Lung (tissue), 12 donors: ENCODE data around the gene MAP9. TPM values are rescaled to one million over a fixed set of nuclear protein-coding genes. Genes with fewer than 3 reads are reported as not detected.
"Not testable (repeated sequence)": the region's sequence is repeated elsewhere in the genome, so short reads cannot be mapped to it uniquely, and the experiment has no call there.

Experiments
- ATAC-seq: fragments of 200-7000 bp; cut with Tn5 transposase; one replicate; pipeline ENCODE4 v1.9.1; 2020; ENCODE audit warnings: moderate number of reproducible peaks; ENCODE audit not compliant: insufficient read depth, low FRiP score
- DNase-seq, 3 donors: peaks; one replicate each; pipeline ENCODE4 v3.0.0-alpha.2; 2013 to 2017
- H3K27ac ChIP-seq, 2 donors: one replicate each; pipeline ENCODE4 v1.5.1; 2013; ENCODE audit warnings: mild to moderate bottlenecking in 2 of 2, moderate library complexity in 2 of 2, control low read depth in 1 of 2, inconsistent platforms in 1 of 2, low read depth in 1 of 2, low read length in 1 of 2
- H3K27me3 ChIP-seq, 3 donors: one replicate each; pipeline ENCODE4 v1.5.1; 2013; ENCODE audit warnings: low read length in 2 of 3; ENCODE audit not compliant: control insufficient read depth in 3 of 3, insufficient read depth in 3 of 3
- H3K36me3 ChIP-seq, 4 donors: one replicate each; pipeline ENCODE4 v1.5.1; 2013; ENCODE audit warnings: low read length in 4 of 4, mild to moderate bottlenecking in 1 of 4, moderate library complexity in 1 of 4; ENCODE audit not compliant: control insufficient read depth in 4 of 4, insufficient read depth in 4 of 4
- H3K4me1 ChIP-seq, 5 donors: one replicate each; pipeline ENCODE4 v1.5.1; 2013; ENCODE audit warnings: low read length in 5 of 5, mild to moderate bottlenecking in 2 of 5, moderate library complexity in 1 of 5; ENCODE audit not compliant: control insufficient read depth in 5 of 5, insufficient read depth in 5 of 5
- H3K4me3 ChIP-seq: one replicate; pipeline ENCODE4 v1.5.1; 2013; ENCODE audit warnings: mild to moderate bottlenecking, control low read depth, moderate library complexity
- H3K9ac ChIP-seq, 2 donors: one replicate each; pipeline ENCODE4 v1.5.1; 2013; ENCODE audit warnings: low read length in 2 of 2, control low read depth in 1 of 2; ENCODE audit not compliant: insufficient read depth in 1 of 2
- H3K9me3 ChIP-seq, 4 donors: one replicate each; pipeline ENCODE4 v1.5.1; 2013; ENCODE audit warnings: low read length in 3 of 4, mild to moderate bottlenecking in 1 of 4, moderate library complexity in 1 of 4; ENCODE audit not compliant: control insufficient read depth in 4 of 4, insufficient read depth in 3 of 4
- WGBS, 2 donors: extraction: QIAGEN DNeasy Blood & Tissue Kit; methylation state at CpG; one replicate each; pipeline ENCODE4 v1.1.7; 2013; 5-methylcytosine and 5-hydroxymethylcytosine counted together
- polyA plus RNA-seq, 2 donors: library from polyadenylated mRNA; stranded (reverse); fragments of 200-250 nt; gene quantifications; one replicate each; pipeline ENCODE4 v1.2.1, GENCODE V29; 2013
- total RNA-seq, 2 donors: library from RNA; depleted of rRNA in 1 of 2; stranded (reverse); fragments of >200 nt in 1 of 2; gene quantifications; one replicate each; pipeline ENCODE4 v1.2.1, GENCODE V29; 2014 to 2021
- TF ChIP-seq, protein P1 (sequence below): IDR thresholded peaks from 2 replicates; pipeline ENCODE4 v1.5.1; 2012; ENCODE audit warnings: mild to moderate bottlenecking; ENCODE audit errors: control extremely low read depth, extremely low read depth
- donor health status: control.
- donor health status: control.
- donor health status: Bipolar disorder and iron deficiency.
- donor health status: healthy.
- donor health status: DM: yes; HTN: yes; CAD: no.

The MAP9 gene
- total and polyA plus RNA-seq, 4 donors, result 5.1 to 31.5 (median 11.9) TPM

- WGBS, 2 donors, result 73 to 76% methylated on average over 1 of the region's 1 CpG
- Histone ChIP-seq H3K27me3 (no peaks in the 10 kb centered on the region), H3K27ac (no peak overlapping the region), H3K9me3 (peaks cover 0 to 7% (median 0%) of the 10 kb centered on the region in 4 donors), H3K4me3 (no peak overlapping the region), H3K9ac (no peak overlapping the region), H3K36me3 (no peaks in the 10 kb centered on the region), H3K4me1 (no peaks in the 10 kb centered on the region)
- TF ChIP-seq, protein P1, sequence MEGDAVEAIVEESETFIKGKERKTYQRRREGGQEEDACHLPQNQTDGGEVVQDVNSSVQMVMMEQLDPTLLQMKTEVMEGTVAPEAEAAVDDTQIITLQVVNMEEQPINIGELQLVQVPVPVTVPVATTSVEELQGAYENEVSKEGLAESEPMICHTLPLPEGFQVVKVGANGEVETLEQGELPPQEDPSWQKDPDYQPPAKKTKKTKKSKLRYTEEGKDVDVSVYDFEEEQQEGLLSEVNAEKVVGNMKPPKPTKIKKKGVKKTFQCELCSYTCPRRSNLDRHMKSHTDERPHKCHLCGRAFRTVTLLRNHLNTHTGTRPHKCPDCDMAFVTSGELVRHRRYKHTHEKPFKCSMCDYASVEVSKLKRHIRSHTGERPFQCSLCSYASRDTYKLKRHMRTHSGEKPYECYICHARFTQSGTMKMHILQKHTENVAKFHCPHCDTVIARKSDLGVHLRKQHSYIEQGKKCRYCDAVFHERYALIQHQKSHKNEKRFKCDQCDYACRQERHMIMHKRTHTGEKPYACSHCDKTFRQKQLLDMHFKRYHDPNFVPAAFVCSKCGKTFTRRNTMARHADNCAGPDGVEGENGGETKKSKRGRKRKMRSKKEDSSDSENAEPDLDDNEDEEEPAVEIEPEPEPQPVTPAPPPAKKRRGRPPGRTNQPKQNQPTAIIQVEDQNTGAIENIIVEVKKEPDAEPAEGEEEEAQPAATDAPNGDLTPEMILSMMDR, result no peak
- ATAC-seq (no peak), DNase-seq (no peak)
These were observed 57.2 kb downstream of the MAP9 start for GRCh38 chr4:155319516-155319915.

DNA sequence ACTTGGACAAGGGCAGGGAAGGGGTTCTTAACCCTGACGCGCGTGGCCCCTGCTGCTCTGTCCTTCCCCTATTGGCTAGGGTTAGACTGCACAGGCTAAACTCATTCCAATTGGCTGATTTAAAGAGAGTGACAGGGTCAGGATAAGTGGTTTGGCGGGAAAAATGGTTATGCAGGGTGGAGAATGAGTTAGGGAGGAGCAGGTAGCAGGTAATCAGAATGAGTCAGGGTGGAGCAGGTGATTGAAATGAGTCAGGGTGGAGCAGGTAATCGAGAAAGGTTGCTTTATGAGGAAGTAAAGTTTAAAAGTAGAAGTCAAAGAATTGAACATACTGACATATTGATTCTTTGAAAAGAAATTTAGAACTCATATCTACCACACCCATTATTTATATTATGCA, 64.7 kb downstream of the MAP9 start:
- not testable (repeated sequence) for H3K9ac ChIP-seq, ATAC-seq, H3K27ac ChIP-seq, H3K9me3 ChIP-seq, H3K4me1 ChIP-seq, H3K4me3 ChIP-seq, H3K27me3 ChIP-seq, H3K36me3 ChIP-seq, DNase-seq
- WGBS, 2 donors, result 87 to 88% methylated on average over 5 of the region's 5 CpGs

DNA sequence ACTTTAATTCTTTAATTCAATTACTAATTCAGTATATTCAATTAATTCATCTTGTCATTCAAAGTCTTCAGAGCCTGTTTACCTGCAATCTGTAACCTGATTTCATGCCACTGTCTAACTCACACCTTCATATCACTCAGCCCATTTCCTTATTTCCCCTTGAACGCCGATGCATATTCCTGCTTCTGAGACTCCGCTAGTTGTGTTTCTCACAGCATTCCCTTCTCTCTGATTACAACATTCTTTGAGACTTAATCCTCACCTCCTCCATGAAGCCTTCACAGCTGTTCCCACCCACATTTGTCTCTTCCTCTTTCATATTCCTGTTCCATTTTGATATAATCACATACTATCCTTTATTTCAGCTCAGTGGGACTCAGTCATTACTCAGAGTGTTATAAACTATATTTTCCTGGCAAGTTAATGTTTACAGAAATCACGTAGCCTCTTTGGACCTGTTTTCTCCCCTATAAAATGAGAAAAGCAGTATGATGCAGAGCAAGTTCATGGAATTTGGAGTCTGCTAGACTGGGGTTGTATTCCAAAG, 69.0 kb downstream of the MAP9 start:
- Histone ChIP-seq H3K4me3 (no peak overlapping the region), H3K4me1 (no peaks in the 10 kb centered on the region), H3K9ac (no peak overlapping the region), H3K27ac (no peak overlapping the region), H3K9me3 (peaks cover 0 to 3% (median 0%) of the 10 kb centered on the region in 4 donors), H3K36me3 (no peaks in the 10 kb centered on the region), H3K27me3 (no peaks in the 10 kb centered on the region)
- TF ChIP-seq, protein P1, result no peak
- DNase-seq (no peak), ATAC-seq (no peak)
- 78 to 87% methylated on average over 4 of the region's 4 CpGs for WGBS, 2 donors

GRCh38 chr4:155305619-155306018, 71.1 kb downstream of the MAP9 start:
- 77 to 83% methylated on average over 7 of the region's 7 CpGs for WGBS, 2 donors
- Histone ChIP-seq H3K9ac (no peak overlapping the region), H3K36me3 (no peaks in the 10 kb centered on the region), H3K27me3 (no peaks in the 10 kb centered on the region), H3K27ac (no peak overlapping the region), H3K9me3 (peaks cover 0 to under 1% (median 0%) of the 10 kb centered on the region in 4 donors), H3K4me3 (no peak overlapping the region), H3K4me1 (no peaks in the 10 kb centered on the region)
- TF ChIP-seq, protein P1, result no peak
- ATAC-seq, result no peak
- no peak for DNase-seq
